ENCODE measurements around the gene CCDC61.

Gene CCDC61

GRCh38 chr19:45975306-45976070 lies 19.8 kb upstream of the CCDC61 start:
- no peak for DNase-seq

GRCh38 chr19:45976178-45976577 lies 19.1 kb upstream of the CCDC61 start:
- DNase-seq: no peak

GRCh38 chr19:45978156-45978555 lies 17.1 kb upstream of the CCDC61 start:
- DNase-seq: no peak

GRCh38 chr19:45981350-45981749 lies 13.9 kb upstream of the CCDC61 start:
- DNase-seq: no peak

GRCh38 chr19:45985321-45985720 lies 9.9 kb upstream of the CCDC61 start:
- DNase-seq: no peak

GRCh38 chr19:45990113-45990728 lies 5.0 kb upstream of the CCDC61 start:
- DNase-seq: no peak

GRCh38 chr19:45994456-45994997 lies 740 bp upstream of the CCDC61 start:
- DNase-seq: no peak

- no peak for DNase-seq
Observed at GRCh38 chr19:45995715-45996385, 583 bp downstream of the CCDC61 start.

- no peak for DNase-seq
Observed at GRCh38 chr19:45996933-45997332, 1.7 kb downstream of the CCDC61 start.

GRCh38 chr19:45998834-45999233 lies 3.6 kb downstream of the CCDC61 start:
- no peak for DNase-seq

GRCh38 chr19:45999653-46000121 lies 4.4 kb downstream of the CCDC61 start:
- DNase-seq: no peak

- peak; percentile 57 to 75 (median 72) for DNase-seq
Observed at GRCh38 chr19:46000491-46001246, 5.4 kb downstream of the CCDC61 start.

GRCh38 chr19:46002678-46003275 lies 7.5 kb downstream of the CCDC61 start:
- no peak for DNase-seq

- DNase-seq: no peak
Observed at GRCh38 chr19:46006411-46006810, 11.1 kb downstream of the CCDC61 start.

GRCh38 chr19:46009530-46010510 lies 14.6 kb downstream of the CCDC61 start:
- DNase-seq: peak; percentile 28 to 59 (median 43)

- no peak for DNase-seq
Observed at GRCh38 chr19:46014534-46014933, 19.3 kb downstream of the CCDC61 start.

- DNase-seq: peak; percentile 46 to 66 (median 62)
Observed at GRCh38 chr19:46014941-46015686, 19.8 kb downstream of the CCDC61 start.

- DNase-seq: peak in 3 of 5 donors; percentile 37 to 55 (median 45)
Observed at GRCh38 chr19:46015687-46016425, 20.6 kb downstream of the CCDC61 start.

GRCh38 chr19:46016426-46017094 lies 21.3 kb downstream of the CCDC61 start:
- DNase-seq: peak; percentile 63 to 82 (median 75)

All from T-helper 1 cell (primary cell).